ENCODE data around the gene DLG2.

Gene DLG2

GRCh38 chr11:83568516-83568915 lies 2058.6 kb downstream of the DLG2 start:
- H3K36me3 ChIP-seq (ENCODE audit: control insufficient read depth, low read length): no peaks in the 10 kb centered on the region
- no peaks in the 10 kb centered on the region for H3K79me2 ChIP-seq (ENCODE audit: control insufficient read depth, low read length)
- no peaks in the 10 kb centered on the region for H3K9me2 ChIP-seq (replicated peaks; ENCODE audit: control insufficient read depth, low read length)
- no peaks in the 10 kb centered on the region; the same call in 1 of the 2 replicates for H4K20me1 ChIP-seq (ENCODE audit: control insufficient read depth, insufficient read depth, low read depth, low read length)
- no peaks in the 10 kb centered on the region for H3K9me3 ChIP-seq (ENCODE audit: control insufficient read depth, insufficient read depth, low read length)
- no peaks in the 10 kb centered on the region for H3K27me3 ChIP-seq (ENCODE audit: control insufficient read depth, low read length)
- H3K4me3 ChIP-seq (ENCODE audit: low read length): no peak overlapping the region
- no peaks in the 10 kb centered on the region for H3K4me1 ChIP-seq (ENCODE audit: control insufficient read depth, low read length)
- H3K27ac ChIP-seq (ENCODE audit: low read depth, low read length): no peak overlapping the region
- H3F3A ChIP-seq (ENCODE audit: control insufficient read depth, insufficient read depth): no peaks in the 10 kb centered on the region
- TF ChIP-seq EZH2phosphoT487 (IDR thresholded peaks at IDR 0.05; ENCODE audit: borderline replicate concordance, low read length) (no peak), CTCF (IDR thresholded peaks at IDR 0.05; ENCODE audit: low read depth, low read length, poor library complexity, severe bottlenecking) (no peak)
- H3K4me2 ChIP-seq (ENCODE audit: low read length): no peak overlapping the region

GRCh38 chr11:83566950-83567349 lies 2060.2 kb downstream of the DLG2 start:
- no peaks in the 10 kb centered on the region for H3K27me3 ChIP-seq (ENCODE audit: control insufficient read depth, low read length)
- H3K4me3 ChIP-seq (ENCODE audit: low read length): no peak overlapping the region
- H4K20me1 ChIP-seq (ENCODE audit: control insufficient read depth, insufficient read depth, low read depth, low read length): no peaks in the 10 kb centered on the region
- H3K36me3 ChIP-seq (ENCODE audit: control insufficient read depth, low read length): no peaks in the 10 kb centered on the region
- no peaks in the 10 kb centered on the region for H3K4me1 ChIP-seq (ENCODE audit: control insufficient read depth, low read length)
- no peaks in the 10 kb centered on the region for H3K9me2 ChIP-seq (replicated peaks; ENCODE audit: control insufficient read depth, low read length)
- H3K9me3 ChIP-seq (ENCODE audit: control insufficient read depth, insufficient read depth, low read length): no peaks in the 10 kb centered on the region
- no peak overlapping the region for H3K27ac ChIP-seq (ENCODE audit: low read depth, low read length)
- no peaks in the 10 kb centered on the region for H3K79me2 ChIP-seq (ENCODE audit: control insufficient read depth, low read length)
- no peak overlapping the region for H3K4me2 ChIP-seq (ENCODE audit: low read length)
- TF ChIP-seq CTCF (IDR thresholded peaks at IDR 0.05; ENCODE audit: low read depth, low read length, poor library complexity, severe bottlenecking) (no peak), EZH2phosphoT487 (IDR thresholded peaks at IDR 0.05; ENCODE audit: borderline replicate concordance, low read length) (no peak)
- no peaks in the 10 kb centered on the region for H3F3A ChIP-seq (ENCODE audit: control insufficient read depth, insufficient read depth)

GRCh38 chr11:83564870-83565269 lies 2062.3 kb downstream of the DLG2 start:
- H3K9me2 ChIP-seq (replicated peaks; ENCODE audit: control insufficient read depth, low read length): no peaks in the 10 kb centered on the region

More at GRCh38 chr11:83564870-83565269, 2062.3 kb downstream of the DLG2 start:
- H3K4me3 ChIP-seq (ENCODE audit: low read length): no peak overlapping the region
- no peaks in the 10 kb centered on the region for H3F3A ChIP-seq (ENCODE audit: control insufficient read depth, insufficient read depth)
- H3K27ac ChIP-seq (ENCODE audit: low read depth, low read length): no peak overlapping the region
- TF ChIP-seq EZH2phosphoT487 (IDR thresholded peaks at IDR 0.05; ENCODE audit: borderline replicate concordance, low read length): no peak
- no peak for TF ChIP-seq CTCF (IDR thresholded peaks at IDR 0.05; ENCODE audit: low read depth, low read length, poor library complexity, severe bottlenecking)
- H3K27me3 ChIP-seq (ENCODE audit: control insufficient read depth, low read length): no peaks in the 10 kb centered on the region
- H4K20me1 ChIP-seq (ENCODE audit: control insufficient read depth, insufficient read depth, low read depth, low read length): no peaks in the 10 kb centered on the region
- no peaks in the 10 kb centered on the region for H3K4me1 ChIP-seq (ENCODE audit: control insufficient read depth, low read length)
- H3K4me2 ChIP-seq (ENCODE audit: low read length): no peak overlapping the region
- H3K9me3 ChIP-seq (ENCODE audit: control insufficient read depth, insufficient read depth, low read length): no peaks in the 10 kb centered on the region
- no peaks in the 10 kb centered on the region for H3K79me2 ChIP-seq (ENCODE audit: control insufficient read depth, low read length)
- no peaks in the 10 kb centered on the region for H3K36me3 ChIP-seq (ENCODE audit: control insufficient read depth, low read length)

Data from DOHH2 (cell line).